NK-92 treated with Interleukin-12 subunit alpha and Interleukin-12 subunit beta, amount 100 ng/mL, for 24 hours (cell line): Measurements from ENCODE around the gene PHYH.
"Not testable (repeated sequence)": the region's sequence is repeated elsewhere in the genome, so short reads cannot be mapped to it uniquely, and the experiment has no call there.

Experiments
- DNase-seq: peaks from one replicate; lab custom pipeline; 2025; lab: John Stamatoyannopoulos, UW

PHYH gene

DNA sequence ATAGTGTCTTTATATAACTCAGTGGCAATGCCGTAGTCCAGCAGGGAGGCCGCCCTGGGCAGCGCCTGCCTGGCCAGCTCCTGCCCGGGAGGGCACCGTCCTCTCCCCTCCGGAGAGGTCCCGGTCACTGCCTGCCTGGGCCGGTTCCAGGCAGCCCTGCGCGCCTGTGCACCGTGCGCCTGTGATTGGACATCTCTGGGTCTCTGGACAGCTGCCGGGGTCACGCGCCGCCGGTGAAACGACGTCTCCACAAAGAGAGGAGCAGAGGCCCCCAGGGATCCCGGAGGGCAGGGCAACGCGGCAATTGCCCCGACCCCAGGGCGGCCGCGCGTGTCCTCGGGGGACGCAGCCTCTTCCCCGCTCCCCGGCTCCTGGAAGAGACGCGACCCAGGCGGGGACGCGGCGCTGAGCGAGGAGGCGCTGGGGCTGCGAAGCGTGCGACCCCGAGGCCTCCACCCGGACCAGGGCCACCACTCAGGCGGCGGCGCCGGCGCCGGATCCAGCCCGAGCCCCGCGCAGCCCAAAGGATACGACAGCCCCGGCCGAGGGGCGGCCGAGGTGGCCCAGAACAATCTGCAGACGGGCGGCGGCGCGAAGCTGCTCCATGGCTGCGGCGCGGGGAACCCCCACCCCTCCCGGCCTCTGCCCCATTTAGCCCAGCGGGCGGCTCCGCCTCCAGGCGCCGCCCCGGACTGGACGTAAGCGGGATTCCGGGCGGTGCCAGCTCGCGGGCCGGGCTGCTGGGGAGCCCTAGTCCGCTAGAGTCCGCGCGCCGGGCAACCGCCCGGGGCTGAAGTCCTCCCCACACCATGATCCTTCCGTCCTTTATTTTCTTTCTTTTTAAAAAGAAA lies at the start of gene PHYH:
Gene PHYH, minus strand, starts transcription at position 628 of the 851 bp plus-strand sequence. Its CDS starts 22 bp downstream, at position 606.
- DNase-seq, result peak; percentile 37

DNA sequence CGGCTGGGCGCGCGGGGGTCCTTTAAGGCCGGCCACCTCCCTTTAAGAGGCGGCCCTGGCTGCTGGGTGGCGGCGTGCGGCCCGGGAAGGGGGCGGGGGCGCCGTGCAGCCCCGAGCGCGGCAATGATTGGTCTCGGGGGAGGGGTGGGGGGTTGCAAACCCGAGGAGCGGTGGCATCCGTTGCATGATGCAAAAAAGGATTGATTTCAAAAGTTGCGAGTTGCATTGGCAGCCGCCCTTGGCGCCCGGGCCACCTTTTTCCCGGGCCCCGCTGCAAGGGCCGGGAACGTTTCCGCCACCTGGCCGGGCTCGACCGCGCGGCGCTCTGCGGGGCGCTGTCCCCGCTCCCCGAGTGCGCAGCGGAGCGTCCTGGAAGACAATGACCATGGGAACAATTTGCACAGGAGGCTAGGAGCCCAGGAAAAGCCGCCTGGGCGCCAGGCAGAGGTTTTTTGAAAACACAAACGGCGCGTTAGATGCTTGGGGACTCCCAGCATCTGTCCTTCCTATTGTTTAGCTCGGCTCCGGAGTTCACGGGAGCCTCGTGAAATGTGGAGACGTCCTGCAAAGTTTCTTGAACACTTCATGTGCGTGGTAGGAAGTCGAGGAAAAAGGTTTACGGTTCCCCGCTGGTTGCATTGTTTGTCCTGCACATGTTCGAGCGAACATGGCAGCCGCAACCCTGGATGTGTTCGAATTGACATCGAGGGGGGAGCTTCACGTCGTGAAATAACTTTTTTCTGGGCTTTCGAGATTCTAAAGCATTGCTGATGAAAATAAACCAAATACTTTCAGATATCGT lies 48.6 kb upstream of the PHYH start, which contains the start of gene SEPHS1:
Gene SEPHS1, minus strand, starts transcription at position 78 of the 802 bp plus-strand sequence. CDS start 3,343 bp downstream, outside the sequence.
- peak; percentile 76 for DNase-seq

DNA sequence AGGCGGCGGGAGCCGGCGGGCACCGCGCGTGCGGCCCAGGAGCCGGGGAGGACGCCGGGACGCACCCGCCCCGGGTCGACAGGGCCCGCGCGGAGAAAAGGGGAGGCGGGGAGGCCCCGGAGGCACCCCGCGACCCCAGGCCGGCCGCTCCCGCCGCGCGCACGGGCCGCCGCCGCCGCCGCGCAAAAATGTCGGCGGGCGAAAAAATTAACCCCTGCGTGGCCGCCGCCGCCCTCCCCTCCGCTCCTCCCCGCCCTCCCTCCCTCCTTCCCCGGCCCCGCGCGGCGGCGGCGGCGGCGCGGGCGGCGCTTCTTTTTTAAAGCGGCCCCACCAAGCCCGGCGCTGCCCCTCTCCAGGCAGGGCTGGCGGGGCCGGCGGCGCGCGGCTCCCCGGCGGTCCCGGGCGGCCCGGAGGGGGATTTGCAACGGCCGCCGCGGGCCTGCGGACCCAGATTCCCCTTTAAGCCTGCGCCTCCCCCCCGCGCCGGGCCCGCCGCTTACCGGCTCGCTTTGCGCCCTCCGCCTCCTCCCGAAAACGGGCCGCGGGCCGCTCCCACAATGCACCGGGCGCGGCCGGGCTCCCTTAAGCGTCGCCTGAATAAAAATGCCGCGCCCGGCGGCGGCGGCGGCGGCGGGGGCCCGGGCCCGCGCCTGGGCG lies 47.8 kb upstream of the PHYH start:
- peak; percentile 63 for DNase-seq

DNA sequence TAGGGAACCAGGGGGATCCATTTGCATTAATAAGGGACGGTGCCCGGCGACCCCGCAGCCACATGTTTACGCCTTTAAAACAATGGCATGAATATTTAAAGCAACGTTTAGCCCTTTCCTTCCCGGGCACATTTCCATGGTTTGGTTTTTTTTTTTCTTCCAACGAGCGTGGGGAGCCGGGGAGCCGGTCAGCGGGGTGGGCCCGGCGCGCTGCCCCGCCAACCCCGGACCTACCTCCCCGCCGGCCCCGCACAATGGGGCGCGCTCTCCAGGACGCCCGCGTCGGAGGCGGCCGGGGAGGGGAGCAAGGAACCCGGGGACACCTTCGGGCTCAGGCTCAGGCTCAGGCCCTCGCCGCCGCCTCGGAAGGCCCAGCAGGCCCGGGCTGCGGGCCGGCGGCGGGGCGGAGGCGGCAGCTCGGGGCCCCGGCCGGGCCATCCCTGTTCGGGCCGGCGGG lies 47.2 kb upstream of the PHYH start:
- DNase-seq, result peak; percentile 38

DNA sequence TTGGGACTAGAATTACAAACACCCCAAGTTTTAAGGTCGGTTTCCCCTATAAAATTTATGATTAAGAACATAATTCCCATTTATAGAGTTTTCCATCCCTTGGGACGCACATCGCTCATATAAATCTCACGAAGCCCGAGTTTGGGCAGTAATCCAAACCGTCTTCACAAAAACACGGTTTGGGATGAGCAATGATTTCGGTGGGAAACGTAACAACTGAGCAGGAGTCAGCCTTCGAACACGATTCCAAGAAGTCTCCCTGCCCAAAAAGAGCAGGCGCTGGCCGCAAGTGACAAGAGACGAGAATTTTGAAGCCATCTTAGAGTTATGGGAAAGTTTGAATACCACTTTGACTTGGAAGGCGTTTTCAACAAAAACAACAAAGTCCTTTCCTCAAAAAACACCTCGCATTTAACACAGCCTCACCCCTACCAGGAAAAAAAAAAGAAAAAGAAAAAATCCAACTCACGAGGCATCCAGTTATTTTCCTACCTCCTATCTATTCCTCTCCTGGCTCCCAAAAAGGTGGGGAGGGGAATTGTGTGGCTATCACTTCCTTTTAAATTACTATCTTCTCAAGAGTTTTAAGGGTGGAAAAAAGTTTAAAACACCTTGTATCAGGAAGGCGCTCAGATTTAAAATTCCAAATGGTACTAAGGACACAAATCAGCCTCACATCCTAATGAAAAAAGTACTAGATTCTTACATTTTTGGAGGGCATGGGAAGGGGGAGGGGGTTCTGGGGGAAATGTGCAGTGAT lies 46.6 kb upstream of the PHYH start:
- no peak for DNase-seq

DNA sequence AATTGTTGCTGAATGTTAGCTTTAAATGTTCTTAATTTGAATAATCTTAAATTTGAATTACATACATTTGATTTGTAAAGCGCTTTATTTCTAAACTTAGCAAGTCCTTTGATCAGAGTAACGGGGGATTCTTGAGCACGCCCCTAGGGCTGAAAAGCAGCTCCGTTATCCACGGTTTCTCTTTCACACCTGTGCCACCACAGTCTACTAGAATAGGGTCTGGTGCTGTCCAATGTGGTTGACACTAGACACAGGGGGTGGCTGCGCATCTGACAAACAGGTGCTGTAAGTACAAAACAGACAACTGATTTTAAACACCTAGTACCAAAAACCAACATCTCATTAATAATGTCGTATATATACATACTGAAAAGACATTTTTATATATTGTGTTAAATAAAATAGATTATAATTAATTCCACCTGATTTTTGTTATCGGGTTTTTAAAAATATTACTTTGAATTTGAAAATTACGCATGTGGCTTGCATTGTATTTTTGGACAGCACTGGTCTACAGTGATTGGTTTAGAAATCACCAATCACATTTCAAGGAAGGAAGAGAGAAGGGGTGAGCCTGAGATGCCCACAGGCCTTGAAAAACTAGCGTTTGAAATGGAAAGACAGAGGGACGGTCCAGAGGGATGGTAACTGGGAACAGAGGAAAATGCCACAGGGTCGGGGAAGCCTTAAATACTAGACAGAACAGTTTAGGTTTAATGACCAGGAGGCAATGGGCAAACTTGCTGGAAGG lies 40.9 kb upstream of the PHYH start:
- DNase-seq, result peak; percentile 37

DNA sequence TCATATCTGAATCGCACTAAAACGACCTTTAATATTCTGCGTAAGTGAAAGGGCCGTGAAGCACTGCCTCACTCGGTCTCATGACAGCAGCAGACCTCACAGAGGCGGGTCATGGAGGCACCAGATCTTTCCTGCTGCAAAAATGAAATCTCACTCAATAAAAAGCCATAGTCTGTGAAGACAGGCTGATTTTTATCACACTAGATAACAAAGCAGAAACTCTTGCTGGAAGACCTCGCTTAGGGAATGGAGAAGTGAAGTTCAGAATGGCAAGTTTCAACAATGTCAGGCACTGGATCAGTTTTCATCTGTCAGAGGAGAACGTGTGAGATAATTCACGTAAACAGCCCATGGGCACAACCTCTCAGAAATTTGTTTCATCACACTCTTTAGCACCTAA lies 40.2 kb upstream of the PHYH start:
- no peak for DNase-seq

DNA sequence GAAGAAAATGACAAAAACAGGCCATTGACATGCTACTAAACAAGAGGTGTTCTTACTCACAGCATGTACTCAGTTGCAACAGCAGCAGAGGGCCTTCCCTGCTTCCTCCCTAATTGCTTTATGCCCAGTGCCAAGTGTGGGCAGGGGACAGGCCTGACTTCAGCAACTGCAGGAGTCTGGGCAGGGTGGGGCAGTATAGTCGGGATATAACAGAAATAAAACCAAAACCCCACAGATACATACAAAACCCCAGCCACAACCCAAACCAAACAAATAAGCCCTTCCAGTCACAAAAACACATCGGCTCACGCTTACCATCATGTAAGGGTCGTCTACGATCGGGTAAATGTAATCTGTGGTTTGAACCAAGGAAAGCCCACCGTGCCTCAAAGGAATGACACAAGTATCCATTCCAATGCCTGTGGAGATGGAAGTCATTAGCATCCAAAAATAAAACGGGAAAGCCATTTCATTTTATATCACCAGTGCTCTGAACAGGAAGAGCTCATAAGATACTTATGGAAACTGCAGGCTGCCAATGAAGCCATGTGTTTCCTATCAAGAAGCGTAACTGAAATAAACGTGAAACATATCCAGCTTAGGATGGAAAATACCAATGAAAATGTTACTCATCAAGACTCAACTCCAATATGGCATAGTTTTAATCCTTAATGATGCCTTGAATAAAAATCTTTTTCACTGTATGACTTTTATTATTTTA lies 38.7 kb upstream of the PHYH start:
- DNase-seq, result no peak

DNA sequence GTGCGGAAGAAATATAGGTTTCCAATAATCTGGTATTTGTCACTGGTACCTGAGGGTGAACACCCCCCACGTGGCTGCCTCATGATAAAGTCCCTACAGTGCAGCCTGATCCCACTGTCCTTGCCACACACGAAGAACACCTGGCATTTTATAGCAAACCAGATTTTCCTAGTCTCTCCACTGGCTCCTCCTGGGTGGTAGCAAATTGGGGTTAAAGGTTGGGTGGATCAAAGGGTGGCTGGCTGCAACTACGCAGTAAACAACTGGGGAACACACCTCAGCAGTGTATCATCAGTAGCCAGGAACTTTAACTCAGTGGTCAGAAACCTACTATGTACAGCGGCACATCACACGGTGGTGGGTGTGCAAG lies 37.9 kb upstream of the PHYH start:
- DNase-seq, result no peak

DNA sequence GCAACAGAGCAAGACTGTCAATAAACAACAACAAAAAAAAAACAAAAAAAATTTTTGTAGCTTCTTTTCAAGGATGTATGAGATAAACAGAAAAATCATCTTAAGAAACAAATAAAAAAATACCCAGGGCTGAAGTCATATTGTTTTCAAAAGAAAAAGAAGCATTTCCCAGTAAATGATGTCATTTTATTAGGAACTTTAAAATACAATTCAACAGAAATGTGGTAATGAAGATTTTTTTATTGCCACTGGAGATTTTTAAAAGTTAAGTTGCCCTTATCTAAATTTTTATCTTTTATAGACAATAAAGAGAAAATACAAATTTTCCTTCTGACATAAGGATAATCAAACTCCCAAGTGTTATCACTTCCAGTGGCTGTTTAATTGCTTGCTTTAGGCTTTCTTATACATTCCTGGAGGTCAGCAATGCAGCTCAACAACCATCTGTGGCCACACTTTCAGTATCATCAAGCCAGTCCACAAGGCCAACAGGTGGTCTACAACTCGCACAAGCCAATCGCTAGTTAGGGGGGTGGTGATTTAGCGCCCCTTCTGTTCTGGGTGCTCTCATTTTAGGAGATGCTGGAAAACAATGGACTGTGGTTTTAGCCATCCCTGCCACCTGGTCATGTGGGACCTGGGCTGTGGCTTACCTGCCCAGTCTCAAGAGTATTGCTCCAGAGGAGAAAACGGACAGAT lies 37.4 kb upstream of the PHYH start:
- no peak for DNase-seq

DNA sequence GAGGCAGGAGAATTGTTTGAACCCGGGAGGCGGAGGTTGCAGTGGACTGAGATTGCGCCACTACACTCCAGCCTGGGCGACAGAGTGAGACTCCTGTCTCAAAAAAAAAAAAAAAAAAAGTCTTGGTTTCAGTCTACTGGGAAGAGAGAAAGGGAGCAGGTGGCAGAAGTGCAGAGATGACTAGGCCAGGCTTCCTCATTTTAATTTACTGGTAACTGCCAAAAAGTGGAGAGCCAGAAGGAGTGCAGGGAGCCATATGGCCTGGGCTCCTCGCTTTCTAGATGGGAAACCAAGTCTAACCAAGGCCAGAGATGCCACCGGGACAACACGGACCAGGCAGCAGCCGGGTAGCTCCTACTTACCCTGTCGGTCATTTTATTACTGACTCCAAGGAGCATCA lies 36.0 kb upstream of the PHYH start:
- no peak for DNase-seq

DNA sequence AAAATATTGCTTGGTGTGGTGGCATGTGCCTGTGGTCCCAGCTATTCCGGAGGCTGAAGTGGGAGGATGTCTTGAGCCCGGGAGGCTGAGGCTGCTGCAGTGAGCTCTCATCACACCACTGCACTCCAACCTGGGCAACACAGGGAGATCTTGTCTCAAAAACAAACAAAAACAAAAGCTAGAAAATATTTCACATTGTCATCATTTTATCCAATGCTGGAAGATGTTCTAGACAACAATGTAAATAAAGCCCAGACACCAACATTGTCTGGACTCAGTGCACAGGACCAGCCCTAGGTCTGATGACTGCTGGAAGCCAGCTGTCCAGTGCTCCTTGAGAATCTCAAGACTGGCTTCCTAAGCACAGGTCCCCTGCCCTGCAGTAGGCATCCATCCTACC lies 34.7 kb upstream of the PHYH start:
- no peak for DNase-seq

DNA sequence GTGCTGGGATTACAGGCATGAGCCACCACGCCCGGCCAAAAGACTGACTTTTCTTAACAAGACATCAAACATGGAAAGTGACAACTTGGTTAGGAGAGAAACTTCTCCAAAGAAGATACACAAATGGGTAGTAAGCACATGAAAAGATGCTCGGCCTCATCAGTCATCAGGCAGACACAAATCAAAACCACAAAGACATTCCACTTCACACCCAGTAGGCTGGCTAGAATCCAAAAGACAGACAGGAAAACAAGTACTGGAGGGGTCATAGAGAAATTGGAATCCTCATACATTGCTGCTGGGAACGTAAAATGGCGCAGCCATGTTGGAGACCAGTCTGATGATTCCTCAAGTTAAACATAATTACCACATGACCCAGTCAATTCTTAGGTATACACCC lies 31.8 kb upstream of the PHYH start:
- no peak for DNase-seq

DNA sequence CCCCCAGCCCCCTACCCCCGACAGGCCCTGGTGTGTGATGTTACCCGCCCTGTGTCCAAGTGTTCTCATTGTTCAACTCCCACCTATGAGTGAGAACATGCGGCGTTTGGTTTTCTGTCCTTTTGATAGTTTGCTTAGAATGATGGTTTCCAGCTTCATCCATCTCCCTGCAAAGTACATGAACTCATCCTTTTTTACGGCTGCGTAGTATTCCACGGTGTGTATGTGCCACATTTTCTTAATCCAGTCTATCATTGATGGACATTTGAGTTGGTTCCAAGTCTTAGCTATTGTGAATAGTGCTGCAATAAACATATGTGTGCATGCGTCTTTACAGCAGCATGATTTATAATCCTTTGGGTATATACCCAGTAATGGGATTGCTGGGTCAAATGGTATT lies 31.1 kb upstream of the PHYH start:
- not testable (repeated sequence) for DNase-seq

DNA sequence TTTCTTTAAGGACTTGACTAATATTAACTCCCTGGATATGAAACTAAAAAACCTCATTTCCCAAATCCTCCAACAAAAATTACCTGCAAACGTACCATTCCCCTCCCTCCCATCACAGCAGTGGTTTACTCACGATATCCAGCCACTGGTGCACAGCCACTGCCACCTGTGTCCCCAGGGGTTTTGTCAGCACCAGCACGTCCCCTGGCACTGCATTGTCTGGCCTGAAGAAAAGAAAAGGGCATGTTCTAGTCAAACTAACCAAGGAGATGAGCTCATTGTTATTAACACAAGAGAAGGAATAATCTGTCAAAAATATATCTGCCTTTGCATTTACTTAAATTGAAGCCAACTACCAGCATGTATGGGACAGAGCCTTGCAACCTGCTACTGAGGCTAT lies 29.7 kb upstream of the PHYH start:
- DNase-seq, result no peak

DNA sequence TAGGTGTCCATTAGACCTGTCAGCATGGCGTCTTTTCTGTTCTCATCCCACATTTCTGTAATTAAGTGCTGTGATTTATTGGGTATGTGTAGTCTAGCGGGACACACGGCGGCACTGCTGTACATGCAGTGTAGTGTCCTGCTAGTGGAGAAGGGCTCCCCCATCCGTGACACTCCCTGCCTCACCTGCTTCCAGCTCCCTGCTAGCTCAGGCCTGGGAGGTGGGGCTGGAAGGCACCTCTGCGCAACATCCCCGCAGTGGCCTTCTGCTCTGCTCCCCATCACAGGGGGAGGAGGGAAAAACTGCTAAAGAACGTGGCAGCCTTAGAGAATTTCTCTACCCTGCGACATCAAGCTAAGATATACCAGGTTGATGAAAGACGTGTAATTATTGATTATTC lies 28.7 kb upstream of the PHYH start:
- no peak for DNase-seq

DNA sequence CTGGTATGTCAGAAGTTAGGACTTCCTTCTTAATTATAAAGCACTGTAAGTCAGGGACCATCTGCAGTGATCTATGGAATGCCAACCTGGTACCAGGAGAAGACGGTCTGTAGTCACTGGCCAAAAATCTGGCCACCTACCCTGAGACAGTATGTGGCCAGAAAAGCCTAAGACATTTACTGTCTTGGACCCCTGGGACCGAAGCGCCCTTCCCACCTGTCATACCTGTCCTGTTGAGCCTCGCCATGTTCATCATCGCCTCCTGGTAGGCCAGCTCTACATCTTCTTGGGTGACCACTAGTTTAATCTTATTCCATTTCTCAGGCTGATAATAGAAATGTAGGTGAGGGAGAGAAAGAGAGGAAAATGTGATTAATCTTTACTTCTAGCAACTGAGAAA lies 28.3 kb upstream of the PHYH start:
- no peak for DNase-seq

DNA sequence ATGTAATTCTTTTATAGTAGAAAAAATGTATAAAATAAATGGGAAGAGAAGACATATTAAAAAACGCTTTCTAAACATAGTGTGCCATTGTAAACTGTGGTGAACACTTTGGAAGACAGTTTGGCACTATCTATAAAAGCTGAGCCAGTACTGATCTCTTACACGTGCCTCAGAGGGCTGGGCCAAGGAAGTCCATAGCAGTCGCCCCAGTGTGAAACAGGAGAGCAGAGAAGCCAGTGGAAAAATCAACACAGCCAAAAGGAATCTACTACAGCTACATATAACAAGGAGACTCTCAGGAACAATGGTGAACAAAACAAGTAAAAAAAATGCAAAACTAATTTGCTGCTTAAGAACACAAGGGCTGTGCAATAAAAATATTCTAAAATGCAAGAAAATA lies 27.7 kb upstream of the PHYH start:
- DNase-seq, result no peak

DNA sequence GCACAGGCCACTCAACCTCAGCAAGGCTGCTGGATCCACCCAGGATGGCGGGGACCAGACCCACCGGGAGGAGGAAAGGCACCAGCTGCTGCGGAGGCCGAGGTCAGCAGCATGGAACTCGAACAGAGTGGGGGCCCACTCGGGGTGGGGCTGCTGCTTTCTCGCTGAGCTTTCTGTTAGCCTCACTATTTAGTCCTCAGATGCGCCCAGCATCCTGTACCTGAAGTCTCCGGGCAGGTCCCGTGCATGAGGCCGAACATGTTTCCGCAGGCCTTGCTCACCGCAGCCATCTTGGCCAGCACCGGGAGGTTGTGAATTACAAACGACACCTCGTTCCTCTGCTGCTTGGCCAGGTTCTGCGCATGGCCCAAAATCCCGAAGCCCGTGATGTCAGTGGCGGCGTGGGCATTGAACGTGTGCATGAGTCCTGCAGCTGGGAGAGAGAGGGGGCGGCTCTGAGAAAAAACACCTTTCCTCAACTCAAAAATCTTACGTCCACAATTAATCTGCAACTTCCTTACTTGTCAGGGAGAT lies 22.8 kb upstream of the PHYH start:
- no peak for DNase-seq

DNA sequence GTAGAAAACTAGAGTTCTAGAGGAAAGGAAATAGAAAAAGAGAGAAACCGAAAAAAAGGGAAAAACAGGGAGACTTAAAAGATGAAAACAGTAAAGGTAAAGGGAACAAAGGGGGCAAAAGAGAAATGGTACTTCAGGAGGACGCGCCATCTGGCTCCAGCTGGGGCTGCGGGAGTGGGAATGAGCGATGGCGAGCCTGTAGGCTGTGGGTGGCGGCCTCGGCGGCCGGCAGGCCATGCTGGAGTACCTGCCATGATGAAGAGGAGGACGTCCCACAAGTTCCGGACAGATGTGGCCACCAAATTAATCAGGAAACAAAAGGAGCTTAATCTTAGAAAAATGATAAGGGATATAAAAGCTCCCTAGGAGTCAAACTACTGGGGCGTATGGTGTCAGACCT lies 21.7 kb upstream of the PHYH start:
- DNase-seq, result no peak
